Osteoblast (primary cell): ENCODE data around the gene BBX. TPM values are rescaled to one million over a fixed set of nuclear protein-coding genes. Genes with fewer than 3 reads are reported as not detected.

Source experiments
- DNase-seq: peaks from one replicate; pipeline ENCODE4 v3.0.0; 2011; ENCODE audit warnings: low spot score, mixed read lengths; ENCODE audit not compliant: insufficient read length; ENCODE audit errors: missing footprints
- H2AFZ ChIP-seq: 2 replicates; pipeline ENCODE4 v1.6.0; 2011; ENCODE audit warnings: mild to moderate bottlenecking, low read length
- H3K27ac ChIP-seq: 2 replicates; pipeline ENCODE4 v1.5.1; 2011; ENCODE audit warnings: mild to moderate bottlenecking, low read depth, low read length, moderate library complexity
- H3K27me3 ChIP-seq: 2 replicates; pipeline ENCODE4 v1.6.0; 2012; ENCODE audit warnings: mild to moderate bottlenecking, control low read depth, inconsistent platforms, low read length, moderate library complexity; ENCODE audit not compliant: insufficient read depth
- H3K36me3 ChIP-seq: 2 replicates; pipeline ENCODE4 v1.5.1; 2011; ENCODE audit warnings: mild to moderate bottlenecking, low read length, control low read depth, moderate library complexity; ENCODE audit not compliant: insufficient read depth
- H3K4me1 ChIP-seq: 2 replicates; pipeline ENCODE4 v1.5.1; 2011; ENCODE audit warnings: mild to moderate bottlenecking, low read length, control low read depth, moderate library complexity; ENCODE audit not compliant: insufficient read depth
- H3K4me2 ChIP-seq: 2 replicates; pipeline ENCODE4 v1.6.0; 2011; ENCODE audit warnings: mild to moderate bottlenecking, low read length; ENCODE audit not compliant: insufficient read depth
- H3K4me3 ChIP-seq: fragments of 200-600 bp; sonication (generic); 3 replicates; pipeline ENCODE4 v1.5.1; 2012; ENCODE audit warnings: mild to moderate bottlenecking, low read length, inconsistent platforms; ENCODE audit not compliant: insufficient read depth
- H3K79me2 ChIP-seq: 2 replicates; pipeline ENCODE4 v1.6.0; 2012; ENCODE audit warnings: mild to moderate bottlenecking, low read length, control low read depth, inconsistent platforms; ENCODE audit not compliant: insufficient read depth
- H3K9me3 ChIP-seq: 2 replicates; pipeline ENCODE4 v1.5.1; 2011; ENCODE audit warnings: low read depth, low read length, control low read depth
- H4K20me1 ChIP-seq: 2 replicates; pipeline ENCODE4 v1.6.0; 2012; ENCODE audit warnings: mild to moderate bottlenecking, low read length, control low read depth; ENCODE audit not compliant: insufficient read depth
- CTCF ChIP-seq: IDR thresholded peaks from 2 replicates; pipeline ENCODE4 v1.5.1; 2011; ENCODE audit warnings: mild to moderate bottlenecking, low read depth, low read length, moderate library complexity; ENCODE audit errors: extremely low read depth
- total RNA-seq: library from RNA; depleted of rRNA; stranded (reverse); fragments of >200 nt; gene quantifications from 2 replicates; pipeline ENCODE4 v1.2.3, GENCODE V29; 2012

Gene BBX
- total RNA-seq, 1 donor = 66.6 TPM

- H4K20me1 ChIP-seq = no peaks in the 10 kb centered on the region
- H3K79me2 ChIP-seq = no peaks in the 10 kb centered on the region
- no peak overlapping the region for H3K4me3 ChIP-seq
- H3K27me3 ChIP-seq = no peaks in the 10 kb centered on the region
- H3K36me3 ChIP-seq = peaks cover 8% of the 10 kb centered on the region
- peaks cover 21% of the 10 kb centered on the region for H3K4me1 ChIP-seq
- H3K9me3 ChIP-seq = no peaks in the 10 kb centered on the region
- no peak for DNase-seq
- no peak overlapping the region for H2AFZ ChIP-seq
- no peak overlapping the region for H3K27ac ChIP-seq
- peak overlapping the region; percentile 15 for H3K4me2 ChIP-seq
- TF ChIP-seq CTCF = no peak
Measured at GRCh38 chr3:107798381-107798780, 275.6 kb downstream of the BBX start.

DNA sequence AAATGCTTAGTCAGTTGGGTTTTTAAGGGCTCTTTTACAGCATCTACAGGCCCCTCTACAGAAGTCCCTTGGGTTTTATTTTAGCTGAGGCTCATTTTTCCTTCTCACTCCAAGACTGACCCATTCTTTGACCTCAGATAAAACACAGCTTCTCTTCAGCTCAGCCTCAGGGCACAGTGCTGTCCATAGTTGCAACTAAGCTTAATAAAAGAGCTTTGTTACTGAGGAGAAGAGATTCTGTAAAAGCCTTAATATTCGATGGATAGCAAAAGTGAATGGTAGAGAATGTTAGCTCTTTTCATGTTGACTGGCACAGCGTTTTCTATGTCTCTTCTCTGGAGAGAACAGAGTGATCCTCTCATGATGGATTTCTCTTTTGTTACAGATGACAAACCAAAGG, 277.9 kb downstream of the BBX start:
- no peak for DNase-seq
- H3K79me2 ChIP-seq = no peaks in the 10 kb centered on the region
- no peak overlapping the region for H3K4me3 ChIP-seq
- no peak for TF ChIP-seq CTCF
- no peaks in the 10 kb centered on the region for H3K9me3 ChIP-seq
- H3K4me2 ChIP-seq = no peak overlapping the region
- H2AFZ ChIP-seq = no peak overlapping the region
- no peaks in the 10 kb centered on the region for H4K20me1 ChIP-seq
- H3K4me1 ChIP-seq = peaks cover 21% of the 10 kb centered on the region
- peaks cover 16% of the 10 kb centered on the region for H3K36me3 ChIP-seq
- no peak overlapping the region for H3K27ac ChIP-seq
- no peaks in the 10 kb centered on the region for H3K27me3 ChIP-seq

- no peak overlapping the region for H3K4me2 ChIP-seq
- H3K36me3 ChIP-seq = peaks cover 16% of the 10 kb centered on the region
Measured at GRCh38 chr3:107803170-107803569, 280.4 kb downstream of the BBX start.

DNA sequence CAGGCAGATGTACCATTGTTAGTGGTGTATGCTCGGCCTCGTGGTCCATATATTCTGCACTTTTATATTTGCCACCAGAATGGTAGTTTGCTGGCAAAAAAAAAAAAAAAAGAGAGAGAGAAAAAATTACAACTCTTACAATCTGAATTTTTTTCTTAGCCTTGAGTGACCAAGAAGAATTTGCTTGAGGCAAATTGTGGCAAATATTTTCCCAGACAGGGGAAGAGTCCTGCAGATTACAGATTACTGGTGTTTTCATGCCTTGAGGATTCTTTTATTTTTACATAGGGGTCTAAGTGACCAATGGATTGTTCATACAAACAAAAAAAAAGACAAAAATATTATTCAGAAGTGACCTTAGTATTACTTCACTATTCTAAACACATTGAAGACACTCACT, 283.3 kb downstream of the BBX start:
- no peak for DNase-seq
- H3K4me1 ChIP-seq = peaks cover 7% of the 10 kb centered on the region
- H3K4me2 ChIP-seq = no peak overlapping the region
- H3K27ac ChIP-seq = no peak overlapping the region
- H3K36me3 ChIP-seq = peaks cover 12% of the 10 kb centered on the region
- H4K20me1 ChIP-seq = no peaks in the 10 kb centered on the region
- H3K27me3 ChIP-seq = no peaks in the 10 kb centered on the region
- TF ChIP-seq CTCF = no peak
- H3K9me3 ChIP-seq = no peaks in the 10 kb centered on the region
- H3K4me3 ChIP-seq = no peak overlapping the region
- no peaks in the 10 kb centered on the region for H3K79me2 ChIP-seq
- H2AFZ ChIP-seq = no peak overlapping the region

More at GRCh38 chr3:107803170-107803569, 280.4 kb downstream of the BBX start:
- H3K4me1 ChIP-seq = peaks cover 1% of the 10 kb centered on the region
- DNase-seq = no peak
- no peak overlapping the region for H3K4me3 ChIP-seq
- H3K79me2 ChIP-seq = no peaks in the 10 kb centered on the region
- no peak overlapping the region for H2AFZ ChIP-seq
- no peaks in the 10 kb centered on the region for H4K20me1 ChIP-seq
- no peaks in the 10 kb centered on the region for H3K9me3 ChIP-seq
- no peaks in the 10 kb centered on the region for H3K27me3 ChIP-seq
- H3K27ac ChIP-seq = no peak overlapping the region
- no peak for TF ChIP-seq CTCF
